HepG2 (cell line): ENCODE data around the gene DPH3. TPM values are rescaled to one million over a fixed set of nuclear protein-coding genes. Genes with fewer than 3 reads are reported as not detected.

Experiments used
- ASH2L ChIP-seq: fragments of 300-600, 200-600 bp; sonication (generic); IDR thresholded peaks from 2 replicates; pipeline ENCODE4 v1.7.0; 2017; ENCODE audit warnings: low read depth, mild to moderate bottlenecking, moderate library complexity, mixed read lengths, low read length; ENCODE audit not compliant: insufficient read length
- BRCA1 ChIP-seq: sonication (generic); formaldehyde crosslinking; IDR thresholded peaks from 2 replicates; pipeline ENCODE4 v1.4.0; 2020; ENCODE audit warnings: missing genetic modification reagents
- CREB1 ChIP-seq, 2 experiments: fragments of 450-650 bp in 1 of 2; IDR thresholded peaks; 2 replicates each; pipeline ENCODE4 v1.6.1; 2016 to 2017; ENCODE audit warnings: control low read depth in 1 of 2, mild to moderate bottlenecking in 1 of 2, missing compliant biosample characterization in 1 of 2, missing genetic modification characterization in 1 of 2
- DBP ChIP-seq: sonication (generic); formaldehyde crosslinking; IDR thresholded peaks from 2 replicates; pipeline ENCODE4 v1.4.0; 2020; ENCODE audit warnings: missing genetic modification reagents; ENCODE audit errors: not compliant biosample characterization
- DZIP1 ChIP-seq: sonication (generic); formaldehyde crosslinking; IDR thresholded peaks from 2 replicates; pipeline ENCODE4 v1.5.0; 2020; ENCODE audit warnings: mild to moderate bottlenecking, missing genetic modification reagents
- ETV5 ChIP-seq: IDR thresholded peaks from 2 replicates; pipeline ENCODE4 v1.6.1; 2018; ENCODE audit warnings: missing biosample characterization, missing genetic modification reagents, inconsistent platforms, borderline replicate concordance
- FOXO4 ChIP-seq: sonication (generic); formaldehyde crosslinking; conservative IDR thresholded peaks from 2 replicates; pipeline ENCODE4 v1.8.1; 2023; ENCODE audit warnings: missing genetic modification reagents
- FOXP1 ChIP-seq, 2 experiments: fragments of 450-650 bp in 1 of 2; IDR thresholded peaks; 2 replicates each; pipeline ENCODE4 v1.6.1; 2017 to 2018; ENCODE audit warnings: antibody characterized with exemption in 1 of 2
- HES4 ChIP-seq: sonication (generic); formaldehyde crosslinking; IDR thresholded peaks from 2 replicates; pipeline ENCODE4 v1.9.0; 2021; ENCODE audit warnings: mild to moderate bottlenecking, missing genetic modification reagents, borderline replicate concordance
- KLF9 ChIP-seq: IDR thresholded peaks from 2 replicates; pipeline ENCODE4 v1.6.1; 2016; ENCODE audit warnings: low read depth
- MAX ChIP-seq: IDR thresholded peaks from 2 replicates; pipeline ENCODE4 v1.6.1; 2012; ENCODE audit warnings: inconsistent platforms
- NFKB2 ChIP-seq: sonication (generic); formaldehyde crosslinking; IDR thresholded peaks from 2 replicates; pipeline ENCODE4 v1.4.0; 2020; ENCODE audit warnings: missing genetic modification reagents, borderline replicate concordance
- PCBP2 ChIP-seq: fragments of 200-400 bp; formaldehyde crosslinking; optimal IDR thresholded peaks from 2 replicates; pipeline ENCODE3; 2018; ENCODE audit warnings: low read length, low read depth; ENCODE audit not compliant: poor library complexity, severe bottlenecking
- SMC3 ChIP-seq: IDR thresholded peaks from 2 replicates; pipeline ENCODE4 v1.6.1; 2011; ENCODE audit warnings: low read length, improper control_type of control experiment
- SNAI1 ChIP-seq: sonication (generic); formaldehyde crosslinking; IDR thresholded peaks from 2 replicates; pipeline ENCODE4 v1.5.0; 2020; ENCODE audit warnings: mild to moderate bottlenecking, missing genetic modification reagents, borderline replicate concordance
- SP5 ChIP-seq: IDR thresholded peaks from 2 replicates; pipeline ENCODE4 v1.6.1; 2016; ENCODE audit warnings: low read depth, borderline replicate concordance
- THRA ChIP-seq: sonication (generic); formaldehyde crosslinking; IDR thresholded peaks from 2 replicates; pipeline ENCODE4 v1.4.0; 2020; ENCODE audit warnings: missing genetic modification reagents, borderline replicate concordance
- ZFP62 ChIP-seq: sonication (generic); formaldehyde crosslinking; IDR thresholded peaks from 2 replicates; pipeline ENCODE4 v1.4.0; 2020; ENCODE audit warnings: missing genetic modification reagents
- ZNF180 ChIP-seq: sonication (generic); formaldehyde crosslinking; IDR thresholded peaks from 2 replicates; pipeline ENCODE4 v1.4.0; 2020; ENCODE audit warnings: low read depth, missing genetic modification reagents, borderline replicate concordance
- ZNF530 ChIP-seq: sonication (generic); formaldehyde crosslinking; IDR thresholded peaks from 2 replicates; pipeline ENCODE4 v1.5.0; 2020; ENCODE audit warnings: low read depth, mild to moderate bottlenecking, missing genetic modification reagents
- ZNF557 ChIP-seq: sonication (generic); formaldehyde crosslinking; IDR thresholded peaks from 2 replicates; pipeline ENCODE4 v1.4.0; 2020; ENCODE audit warnings: missing genetic modification reagents
- ZNF572 ChIP-seq: sonication (generic); formaldehyde crosslinking; IDR thresholded peaks from 2 replicates; pipeline ENCODE4 v1.5.1; 2020; ENCODE audit warnings: mild to moderate bottlenecking, missing genetic modification reagents
- ZNF749 ChIP-seq: sonication (generic); formaldehyde crosslinking; IDR thresholded peaks from 2 replicates; pipeline ENCODE4 v1.8.0; 2022; ENCODE audit warnings: mild to moderate bottlenecking, missing genetic modification reagents, moderate library complexity, borderline replicate concordance
- ZNF777 ChIP-seq: sonication (generic); formaldehyde crosslinking; IDR thresholded peaks from 2 replicates; pipeline ENCODE4 v1.4.0; 2020; ENCODE audit warnings: missing genetic modification reagents
- polyA plus RNA-seq, 8 experiments: library from polyadenylated mRNA; depleted of rRNA in 3 of 8; stranded (reverse) in 7 of 8; unstranded in 1 of 8; fragments of >200 nt; fragmentation: Illumina TruSeq in 4 of 8; extraction: Trizol in 4 of 8; gene quantifications; 2 replicates each; pipeline versions ENCODE4 v1.2.1 to v1.2.3, GENCODE V29; 2011 to 2016; ENCODE audit warnings: low read depth in 4 of 8, missing spikeins in 1 of 8, mixed read lengths in 1 of 8; ENCODE audit not compliant: insufficient read depth in 1 of 8
- total RNA-seq, 5 experiments: library from RNA; depleted of rRNA; stranded (reverse); fragments of >200 nt; fragmentation: Illumina TruSeq; extraction: Trizol; gene quantifications; 2 replicates each; pipeline ENCODE4 v1.2.3, GENCODE V29; 2016; ENCODE audit warnings: low read depth in 1 of 5

Gene DPH3
- total and polyA plus RNA-seq, 2 of the 13 experiments (the other 11 are each of a cell fraction or from before 2014, with no cell fraction given) = 18.3 to 21.6 TPM

GRCh38 chr3:16252243-16252978 is 12.3 kb downstream of the DPH3 start (continued):
- TF ChIP-seq SP5 (CRISPR knock-in tag) (no peak), ZNF749 (no peak), ZNF572 (no peak), HES4 (CRISPR knock-in tag) (no peak), ZNF180 (CRISPR knock-in tag) (no peak), MAX (peak; percentile 54; the same call in 1 of the 2 replicates), BRCA1 (CRISPR knock-in tag) (no peak), CREB1 (IDR thresholded peaks at IDR 0.05) (no peak), CREB1 (CRISPR knock-in tag; IDR thresholded peaks at IDR 0.05) (peak; percentile 48; the same call in 1 of the 2 replicates), ZNF530 (no peak), FOXO4 (no peak), ASH2L (peak; percentile 49), FOXP1 (IDR thresholded peaks at IDR 0.05) (no peak), FOXP1 (CRISPR knock-in tag; IDR thresholded peaks at IDR 0.05) (no peak), ZNF557 (CRISPR knock-in tag) (no peak), DZIP1 (CRISPR knock-in tag) (no peak), ZNF777 (CRISPR knock-in tag) (no peak), KLF9 (CRISPR knock-in tag) (0 out of 2 replicates have a peak, but pooled peaks have one; percentile 45), THRA (no peak), ETV5 (no peak), NFKB2 (CRISPR knock-in tag) (no peak), PCBP2 (no peak), SNAI1 (CRISPR knock-in tag) (no peak), ZFP62 (CRISPR knock-in tag) (no peak), SMC3 (no peak), DBP (CRISPR knock-in tag) (no peak)
